ENCODE data around the gene RNF20. TPM values are rescaled to one million over a fixed set of nuclear protein-coding genes. Genes with fewer than 3 reads are reported as not detected.

RNF20 gene
- total RNA-seq, 2 experiments from 2014 or later: 37.2 to 46.4 TPM

- POLR2A ChIA-PET: interaction anchor here (0.7 kb wide), 1 partner anchor 1977 kb away, joined by 4 read pairs; no protein-coding TSS in a partner anchor
- no peak for DNase-seq
These were observed 36.3 kb downstream of the RNF20 start for GRCh38 chr9:101569741-101570501.

GRCh38 chr9:101571114-101571513 lies 37.5 kb downstream of the RNF20 start:
- no peaks in the 10 kb centered on the region for H3K9me3 Mint-ChIP-seq (ENCODE audit: low read depth)
- intact Hi-C loops (cut with DNase I, micrococcal nuclease): loop anchor here in 1 of 2 experiments (5.0 kb wide), 1 partner anchor 39 kb away; the partner anchor contains the start of gene RNF20
- H3K36me3 Mint-ChIP-seq (ENCODE audit: low read depth): peaks cover 25% of the 10 kb centered on the region
- DNase-seq (no peak), ATAC-seq (no peak)
- H3K4me1 Mint-ChIP-seq: peaks cover 86% of the 10 kb centered on the region
- CTCF ChIA-PET: interaction anchor here (0.6 to 1.4 kb wide), 3 partner anchors 9 to 31 kb away, joined by 3 to 5 read pairs (median 3); no protein-coding TSS in a partner anchor
- POLR2A ChIA-PET: no interaction called here
- peak overlapping the region; percentile 84 for H3K27ac Mint-ChIP-seq
- no peak overlapping the region for H3K4me3 Mint-ChIP-seq
- H3K27me3 Mint-ChIP-seq: no peaks in the 10 kb centered on the region

More at GRCh38 chr9:101569741-101570501, 36.3 kb downstream of the RNF20 start:
- Mint-ChIP-seq H3K27ac (peak overlapping the region; percentile 84), H3K27me3 (no peaks in the 10 kb centered on the region), H3K9me3 (ENCODE audit: low read depth) (no peaks in the 10 kb centered on the region), H3K4me1 (peaks cover 81% of the 10 kb centered on the region), H3K36me3 (ENCODE audit: low read depth) (peaks cover 34% of the 10 kb centered on the region), H3K4me3 (no peak overlapping the region)
- intact Hi-C loops (cut with DNase I, micrococcal nuclease): loop anchor here in 1 of 2 experiments (5.0 kb wide), 1 partner anchor 38 kb away; the partner anchor contains the start of gene RNF20
- ATAC-seq: peak; percentile 47
- CTCF ChIA-PET: interaction anchor here (1.4 to 1.5 kb wide), 2 partner anchors 10 to 13 kb away, joined by 4 to 5 read pairs; no protein-coding TSS in a partner anchor

DNA sequence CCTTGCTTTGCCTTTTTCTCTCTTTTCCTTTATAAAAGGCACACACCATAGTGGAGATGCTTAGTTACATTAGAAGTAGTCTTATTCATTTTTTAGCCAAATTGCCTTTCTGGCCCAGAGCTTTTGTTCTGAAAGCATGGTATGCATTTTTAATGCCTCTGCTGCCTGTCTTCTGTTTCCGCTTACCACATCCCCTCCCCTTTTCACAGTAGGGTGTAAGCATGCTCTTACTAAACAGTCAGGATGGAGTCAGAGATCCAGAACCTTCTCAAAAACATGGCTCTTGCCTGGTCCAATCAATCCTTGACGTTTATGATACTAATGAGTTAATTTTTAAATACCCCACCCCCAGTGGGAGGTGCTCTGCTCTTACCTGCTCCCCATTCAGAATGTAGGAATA lies 38.7 kb downstream of the RNF20 start:
- Mint-ChIP-seq H3K9me3 (ENCODE audit: low read depth) (no peaks in the 10 kb centered on the region), H3K27me3 (no peaks in the 10 kb centered on the region), H3K4me3 (no peak overlapping the region), H3K4me1 (peaks cover 78% of the 10 kb centered on the region), H3K27ac (peak overlapping the region; percentile 44), H3K36me3 (ENCODE audit: low read depth) (peaks cover 21% of the 10 kb centered on the region)
- DNase-seq (no peak), ATAC-seq (no peak)
- intact Hi-C loops (cut with DNase I, micrococcal nuclease): loop anchor here in 1 of 2 experiments (5.0 kb wide), 1 partner anchor 40 kb away; the partner anchor contains the start of gene RNF20
- ChIA-PET CTCF (interaction anchor here (1.0 kb wide), 1 partner anchor 9 kb away, joined by 3 read pairs; no protein-coding TSS in a partner anchor), POLR2A (no interaction called here)

DNA sequence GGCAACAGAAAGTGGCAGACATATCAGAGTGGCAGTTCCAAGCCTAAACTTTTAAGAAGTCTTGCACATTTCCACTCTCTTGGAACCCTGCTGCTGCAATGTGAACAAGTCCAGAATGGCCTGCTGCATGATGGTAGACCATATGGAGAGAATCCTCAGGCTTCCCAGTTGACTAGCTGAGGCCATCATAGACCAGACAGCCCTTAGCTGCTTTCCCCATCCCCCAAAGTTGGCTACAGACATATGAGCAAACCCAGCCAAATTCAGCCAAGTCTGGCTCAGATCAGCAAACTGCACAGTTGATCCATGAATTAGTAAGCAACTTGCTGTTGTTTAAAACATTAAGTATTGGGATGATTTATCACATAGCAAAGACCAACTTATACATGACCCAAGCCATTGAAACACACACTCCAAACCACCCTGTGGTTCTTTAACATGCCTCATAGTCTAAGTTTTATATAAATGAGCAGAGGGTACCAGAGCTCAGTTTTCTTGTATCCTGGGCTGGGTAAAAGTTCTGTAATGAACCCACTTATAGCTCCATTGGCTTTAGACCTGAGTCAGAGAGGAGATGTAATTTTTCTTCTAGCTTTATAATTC lies 41.2 kb downstream of the RNF20 start:
- Mint-ChIP-seq H3K9me3 (ENCODE audit: low read depth) (no peaks in the 10 kb centered on the region), H3K36me3 (ENCODE audit: low read depth) (peaks cover 5% of the 10 kb centered on the region), H3K27me3 (no peaks in the 10 kb centered on the region), H3K4me3 (no peak overlapping the region), H3K27ac (no peak overlapping the region), H3K4me1 (peaks cover 55% of the 10 kb centered on the region)
- CTCF ChIA-PET: interaction anchor here (1.6 kb wide), 1 partner anchor 18 kb away, joined by 4 read pairs; no protein-coding TSS in a partner anchor
- peak; percentile 14 for ATAC-seq
- intact Hi-C loops (cut with DNase I, micrococcal nuclease): loop anchor here in 1 of 2 experiments (5.0 kb wide), 1 partner anchor 43 kb away; the partner anchor contains the start of gene RNF20
- POLR2A ChIA-PET: interaction anchor here (0.6 kb wide), 1 partner anchor 94 kb away, joined by 3 read pairs; no protein-coding TSS in a partner anchor
- no peak for DNase-seq

DNA sequence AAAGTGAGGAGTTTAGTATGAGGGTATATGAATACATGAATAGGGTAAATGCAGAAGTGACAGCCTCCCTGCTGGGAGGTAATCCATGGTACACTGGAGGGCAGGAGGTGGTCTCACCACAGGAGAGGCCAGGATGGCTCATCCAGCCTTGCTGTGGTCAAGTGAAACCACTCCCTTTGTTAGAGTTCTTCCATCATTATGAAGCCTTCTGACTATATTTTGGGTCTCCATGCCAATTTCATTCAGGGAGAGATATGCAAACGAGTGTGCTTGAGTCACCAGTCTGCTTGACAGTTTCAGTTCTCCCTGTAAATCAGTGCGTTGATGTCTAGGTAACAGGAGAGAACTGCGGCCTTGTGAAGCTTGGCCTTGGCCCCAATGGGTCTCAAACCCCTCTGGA lies 44.7 kb downstream of the RNF20 start:
- CTCF ChIA-PET: no interaction called here
- Mint-ChIP-seq H3K9me3 (ENCODE audit: low read depth) (no peaks in the 10 kb centered on the region), H3K4me1 (peaks cover 19% of the 10 kb centered on the region), H3K4me3 (no peak overlapping the region), H3K27ac (no peak overlapping the region), H3K27me3 (no peaks in the 10 kb centered on the region), H3K36me3 (ENCODE audit: low read depth) (no peaks in the 10 kb centered on the region)
- POLR2A ChIA-PET: no interaction called here
- intact Hi-C loops (cut with DNase I, micrococcal nuclease): no loop called here
- DNase-seq (no peak), ATAC-seq (no peak)

- no peak overlapping the region for H3K4me3 Mint-ChIP-seq
- POLR2A ChIA-PET: no interaction called here
These were observed 46.3 kb downstream of the RNF20 start for GRCh38 chr9:101579711-101580545.

DNA sequence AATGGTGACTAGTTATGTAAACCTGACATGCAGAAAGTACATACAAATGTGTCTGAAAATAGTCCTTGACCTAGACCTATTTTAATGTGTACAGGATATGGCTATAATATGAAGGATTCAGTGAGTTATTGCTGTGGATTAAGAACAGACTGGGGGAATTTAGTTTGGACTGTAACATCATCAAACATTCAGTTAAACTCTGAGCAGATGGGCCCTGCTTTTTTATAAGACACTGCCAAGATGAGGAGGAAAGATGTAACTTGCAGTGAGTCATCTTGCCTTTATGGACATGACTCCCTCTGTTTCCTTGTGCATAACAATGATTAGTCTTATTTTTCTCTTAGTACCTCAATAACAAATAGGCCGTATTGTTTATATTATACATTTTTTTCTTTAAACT lies 48.9 kb downstream of the RNF20 start:
- peaks cover 6% of the 10 kb centered on the region for H3K27me3 Mint-ChIP-seq
- ChIA-PET POLR2A (no interaction called here), CTCF (interaction anchor here (1.4 kb wide), 1 partner anchor 13 kb away, joined by 4 read pairs; no protein-coding TSS in a partner anchor)
- no peak for DNase-seq
- no peaks in the 10 kb centered on the region for H3K9me3 Mint-ChIP-seq (ENCODE audit: low read depth)
- intact Hi-C loops (cut with DNase I, micrococcal nuclease): no loop called here
- H3K27ac Mint-ChIP-seq: no peak overlapping the region
- H3K4me3 Mint-ChIP-seq: no peak overlapping the region
- no peak for ATAC-seq
- H3K4me1 Mint-ChIP-seq: peaks cover 10% of the 10 kb centered on the region
- no peaks in the 10 kb centered on the region for H3K36me3 Mint-ChIP-seq (ENCODE audit: low read depth)

More at GRCh38 chr9:101579711-101580545, 46.3 kb downstream of the RNF20 start:
- ATAC-seq (no peak), DNase-seq (no peak)
- intact Hi-C loops (cut with DNase I, micrococcal nuclease): no loop called here
- Mint-ChIP-seq H3K36me3 (ENCODE audit: low read depth) (no peaks in the 10 kb centered on the region), H3K27me3 (peaks cover 2% of the 10 kb centered on the region), H3K4me1 (peaks cover 5% of the 10 kb centered on the region), H3K9me3 (ENCODE audit: low read depth) (no peaks in the 10 kb centered on the region), H3K27ac (no peak overlapping the region)
- CTCF ChIA-PET: interaction anchor here (1.0 kb wide), 1 partner anchor 9 kb away, joined by 5 read pairs; no protein-coding TSS in a partner anchor

DNA sequence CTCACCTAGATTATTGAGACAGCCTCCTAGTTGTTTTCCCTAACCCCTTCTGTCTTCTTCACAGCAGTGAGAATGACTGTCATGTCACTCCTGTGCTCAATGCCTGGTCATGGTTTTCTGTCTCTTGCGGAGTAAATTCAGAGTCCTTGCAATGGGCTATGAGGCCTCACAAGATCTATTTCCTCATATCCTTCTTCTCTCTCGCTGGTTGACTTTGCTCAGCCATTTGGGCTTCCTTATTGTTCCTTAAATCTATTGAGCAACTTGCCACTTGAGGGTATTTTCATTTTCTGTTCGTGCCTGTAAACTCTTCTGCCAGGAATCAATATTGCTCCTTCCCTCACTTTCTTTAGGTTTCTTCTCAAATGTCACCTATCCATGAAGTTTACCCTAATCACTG lies 52.1 kb downstream of the RNF20 start:
- Mint-ChIP-seq H3K4me1 (peaks cover 12% of the 10 kb centered on the region), H3K9me3 (ENCODE audit: low read depth) (no peaks in the 10 kb centered on the region), H3K27ac (no peak overlapping the region), H3K36me3 (ENCODE audit: low read depth) (no peaks in the 10 kb centered on the region), H3K4me3 (no peak overlapping the region), H3K27me3 (peaks cover 6% of the 10 kb centered on the region)
- intact Hi-C loops (cut with DNase I, micrococcal nuclease): loop anchor here in 1 of 2 experiments (1.0 kb wide), 1 partner anchor 52 kb away; the partner anchor contains the start of gene RNF20
- no peak for DNase-seq
- no peak for ATAC-seq
- ChIA-PET CTCF (interaction anchor here (0.6 to 1.4 kb wide), 2 partner anchors 9 to 1234 kb away, joined by 3 read pairs; no protein-coding TSS in a partner anchor), POLR2A (no interaction called here)

- ChIA-PET POLR2A (no interaction called here), CTCF (interaction anchor here (1.0 kb wide), 1 partner anchor 49 kb away, joined by 3 read pairs; no protein-coding TSS in a partner anchor)
- intact Hi-C loops (cut with DNase I, micrococcal nuclease): loop anchor here in 1 of 2 experiments (1.0 kb wide), 1 partner anchor 53 kb away; the partner anchor contains the start of gene RNF20
- H3K4me1 Mint-ChIP-seq: peaks cover 12% of the 10 kb centered on the region
- no peak overlapping the region for H3K4me3 Mint-ChIP-seq
- peaks cover 6% of the 10 kb centered on the region for H3K27me3 Mint-ChIP-seq
- peak; percentile 38 for DNase-seq
- no peak overlapping the region for H3K27ac Mint-ChIP-seq
- ATAC-seq: peak; percentile 95
- no peaks in the 10 kb centered on the region for H3K9me3 Mint-ChIP-seq (ENCODE audit: low read depth)
- no peaks in the 10 kb centered on the region for H3K36me3 Mint-ChIP-seq (ENCODE audit: low read depth)
These were observed 53.0 kb downstream of the RNF20 start for GRCh38 chr9:101586651-101587050.

DNA sequence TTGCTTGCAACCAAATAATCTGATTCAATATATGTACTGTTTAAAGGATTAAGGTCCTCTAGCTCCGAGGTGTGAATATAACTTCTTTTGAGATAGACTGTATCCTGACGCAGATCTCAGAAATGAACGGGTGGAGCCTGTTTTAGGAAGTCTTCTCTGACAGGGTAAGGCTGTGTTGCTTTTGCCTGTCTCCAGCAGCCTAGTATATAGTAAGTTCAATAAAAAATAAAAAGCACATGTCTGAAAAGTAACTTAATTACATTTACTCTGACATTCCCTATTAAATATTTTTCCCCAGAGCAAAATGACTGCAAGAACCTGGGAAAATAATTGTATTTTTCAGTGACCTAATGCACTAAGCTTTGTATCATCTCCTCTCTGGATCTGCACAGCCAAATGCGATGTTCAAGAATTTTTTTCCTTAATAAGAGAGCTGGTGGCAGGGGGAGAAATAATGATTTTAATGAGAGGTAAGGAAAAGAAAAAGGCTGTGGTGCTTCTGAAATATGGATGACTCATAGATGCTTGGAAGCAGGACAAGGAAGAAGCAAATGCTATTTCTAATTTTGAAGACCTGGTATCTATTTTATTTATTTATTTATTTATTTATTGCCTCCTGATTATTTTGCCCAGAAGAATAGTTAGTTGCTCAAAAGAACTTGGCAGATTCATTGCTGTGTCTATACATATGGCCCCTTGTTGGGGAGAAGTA lies 53.8 kb downstream of the RNF20 start:
- no peak for DNase-seq
- intact Hi-C loops (cut with DNase I, micrococcal nuclease): no loop called here
- Mint-ChIP-seq H3K4me1 (peaks cover 12% of the 10 kb centered on the region), H3K4me3 (no peak overlapping the region), H3K27ac (no peak overlapping the region), H3K9me3 (ENCODE audit: low read depth) (no peaks in the 10 kb centered on the region), H3K36me3 (ENCODE audit: low read depth) (no peaks in the 10 kb centered on the region), H3K27me3 (peaks cover 6% of the 10 kb centered on the region)
- no peak for ATAC-seq
- ChIA-PET CTCF (interaction anchor here (1.0 kb wide), 1 partner anchor 48 kb away, joined by 3 read pairs; no protein-coding TSS in a partner anchor), POLR2A (no interaction called here)

Measured in activated CD4-positive, alpha-beta T cell treated with anti-CD3 and anti-CD28 coated beads for 36 hours (primary cell).